ENCODE measurements around the gene DMWD.

DMWD gene

GRCh38 chr19:45782820-45783785 is 9.5 kb downstream of the DMWD start:
- Histone ChIP-seq H3K9me3 (ENCODE audit: control insufficient read depth, low read depth, low read length) (no peaks in the 10 kb centered on the region), H3K27ac (ENCODE audit: low read length) (no peak overlapping the region), H3K36me3 (ENCODE audit: control insufficient read depth, low read depth, low read length) (peaks cover 21% of the 10 kb centered on the region), H3K4me3 (ENCODE audit: low read length) (no peak overlapping the region), H3K4me1 (ENCODE audit: control insufficient read depth, low read depth, low read length) (peaks cover 14% of the 10 kb centered on the region), H3K9ac (ENCODE audit: low read length) (no peak overlapping the region), H3K27me3 (ENCODE audit: control insufficient read depth, insufficient read depth, low read length) (peaks cover 10% of the 10 kb centered on the region)

DNA sequence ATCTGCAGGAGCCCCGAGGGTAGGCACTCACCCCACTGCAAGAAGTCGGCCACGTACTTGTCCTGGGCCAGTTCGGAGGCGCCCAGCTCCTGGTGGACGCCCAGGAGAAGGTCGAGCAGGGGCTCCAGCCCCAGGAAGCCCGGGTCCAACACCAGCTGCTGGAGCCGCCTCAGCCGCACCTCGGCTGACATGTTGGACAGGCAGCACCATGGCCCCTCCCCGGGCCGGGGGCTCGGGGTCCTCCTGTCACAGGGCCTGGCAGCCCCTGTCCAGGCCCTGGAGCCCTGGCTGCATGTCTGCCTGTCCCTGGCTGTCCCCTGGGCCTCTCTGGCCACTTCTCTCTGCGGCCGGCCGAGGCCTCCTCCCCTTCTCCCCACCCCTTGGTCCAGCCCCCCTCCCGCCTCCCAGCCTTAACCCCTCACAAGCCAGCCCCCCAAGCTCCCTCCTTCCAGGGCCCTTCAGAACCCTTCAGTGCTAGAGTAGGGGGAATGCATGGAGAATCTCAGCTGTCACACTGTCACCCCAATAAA is 10.4 kb downstream of the DMWD start, which contains the start of gene DMPK:
DMPK (minus strand) TSS at position 329 of the 530 bp plus-strand sequence; CDS start at position 191, 138 bp downstream.
- Histone ChIP-seq H3K4me1 (ENCODE audit: control insufficient read depth, low read depth, low read length) (peaks cover 14% of the 10 kb centered on the region), H3K27ac (ENCODE audit: low read length) (no peak within 1 kb of the TSS), H3K9me3 (ENCODE audit: control insufficient read depth, low read depth, low read length) (no peaks in the 10 kb centered on the region), H3K4me3 (ENCODE audit: low read length) (no peak within 1 kb of the TSS), H3K9ac (ENCODE audit: low read length) (no peak within 1 kb of the TSS), H3K27me3 (ENCODE audit: control insufficient read depth, insufficient read depth, low read length) (peaks cover 10% of the 10 kb centered on the region), H3K36me3 (ENCODE audit: control insufficient read depth, low read depth, low read length) (peaks cover 20% of the 10 kb centered on the region)

DNA sequence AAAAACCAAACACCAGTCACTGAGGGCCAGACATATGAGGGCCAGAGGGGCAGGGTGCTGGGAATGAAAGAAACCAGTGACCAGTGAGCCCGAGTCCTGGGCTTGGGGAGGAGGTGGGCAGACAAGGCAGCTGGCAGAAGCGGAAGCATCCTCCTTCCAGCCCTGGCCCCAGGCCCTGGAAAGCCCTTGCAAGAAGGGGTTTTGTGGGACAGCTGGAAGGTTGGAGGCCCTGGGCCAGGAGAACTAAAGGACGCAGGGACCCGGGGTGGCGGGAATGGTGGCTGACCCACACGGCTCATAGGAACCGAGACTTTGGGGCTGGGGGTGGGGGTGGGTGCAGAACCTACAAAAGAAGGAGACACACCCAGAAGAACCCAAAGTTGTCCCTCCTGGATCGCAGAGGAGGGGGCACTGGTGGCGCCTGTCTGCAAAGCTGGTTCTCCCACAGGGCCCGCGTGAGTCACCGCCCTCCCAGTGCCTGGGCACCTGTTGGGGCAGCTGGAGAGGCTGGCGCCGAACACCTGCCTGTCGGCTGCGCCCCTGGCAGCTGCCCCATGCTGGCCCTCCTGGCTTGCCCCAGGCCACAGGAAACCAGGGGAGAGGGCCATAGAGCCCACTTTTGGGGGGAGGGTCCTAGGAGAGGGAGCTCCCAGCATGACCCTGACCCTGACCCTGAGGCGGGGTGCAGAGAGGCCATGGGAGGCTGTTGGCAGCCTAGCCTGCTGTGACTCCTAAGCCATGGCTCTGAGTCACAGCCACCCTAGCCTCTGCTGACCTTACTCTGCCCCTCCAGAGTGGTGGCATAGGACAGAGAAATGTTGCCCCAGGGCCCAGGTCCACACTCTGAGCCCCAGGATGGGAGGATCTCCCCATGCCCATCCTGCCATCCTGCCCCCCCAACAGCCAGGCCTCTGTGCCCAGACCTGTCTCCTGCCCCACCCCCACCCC is 11.2 kb downstream of the DMWD start:
- Histone ChIP-seq H3K4me1 (ENCODE audit: control insufficient read depth, low read depth, low read length) (peaks cover 14% of the 10 kb centered on the region), H3K27me3 (ENCODE audit: control insufficient read depth, insufficient read depth, low read length) (peaks cover 10% of the 10 kb centered on the region), H3K9me3 (ENCODE audit: control insufficient read depth, low read depth, low read length) (no peaks in the 10 kb centered on the region), H3K9ac (ENCODE audit: low read length) (no peak overlapping the region), H3K4me3 (ENCODE audit: low read length) (no peak overlapping the region), H3K36me3 (ENCODE audit: control insufficient read depth, low read depth, low read length) (peaks cover 13% of the 10 kb centered on the region), H3K27ac (ENCODE audit: low read length) (no peak overlapping the region)

DNA sequence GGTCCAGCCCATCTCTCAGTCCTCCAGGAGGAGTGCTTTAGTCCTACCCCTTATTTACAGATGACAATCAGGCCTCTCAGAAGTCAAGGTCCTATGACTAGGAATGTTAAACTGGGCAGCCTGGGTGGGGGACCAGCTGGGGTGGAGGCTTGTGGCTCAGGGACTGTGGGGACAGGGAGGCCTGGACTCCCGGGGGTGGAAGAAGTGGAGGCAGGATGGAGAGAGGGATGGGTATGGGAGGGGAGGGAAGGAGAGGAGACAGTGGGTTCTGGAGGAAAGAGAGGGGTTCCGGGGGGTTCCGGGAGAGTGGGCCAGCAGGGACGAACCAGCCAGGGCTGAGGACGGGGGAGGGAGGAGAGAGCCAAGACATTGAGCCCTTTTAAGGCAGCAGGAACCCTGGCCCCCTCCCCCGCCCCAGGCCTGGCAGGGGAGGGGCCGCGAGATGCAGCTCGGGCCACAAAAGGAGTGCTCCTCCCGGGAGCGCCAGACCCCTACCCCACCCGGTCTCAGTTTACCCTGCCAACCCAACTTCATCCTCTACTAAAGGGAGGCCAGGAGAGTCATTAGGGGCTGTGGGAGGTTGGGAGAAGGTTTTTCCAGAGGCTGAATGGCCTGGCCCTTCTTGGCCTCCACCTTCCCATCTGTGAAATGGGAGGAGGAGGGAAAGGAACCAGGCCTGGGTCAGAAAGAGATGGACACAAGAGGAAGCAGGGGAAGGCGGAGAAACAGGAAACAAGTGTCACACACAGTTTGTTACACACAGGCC is 12.0 kb downstream of the DMWD start:
- peaks cover 10% of the 10 kb centered on the region for H3K27me3 ChIP-seq (ENCODE audit: control insufficient read depth, insufficient read depth, low read length)
- no peak overlapping the region for H3K27ac ChIP-seq (ENCODE audit: low read length)
- no peak overlapping the region for H3K9ac ChIP-seq (ENCODE audit: low read length)
- H3K36me3 ChIP-seq (ENCODE audit: control insufficient read depth, low read depth, low read length) = peaks cover 8% of the 10 kb centered on the region
- no peak overlapping the region for H3K4me3 ChIP-seq (ENCODE audit: low read length)
- H3K9me3 ChIP-seq (ENCODE audit: control insufficient read depth, low read depth, low read length) = no peaks in the 10 kb centered on the region
- peaks cover 14% of the 10 kb centered on the region for H3K4me1 ChIP-seq (ENCODE audit: control insufficient read depth, low read depth, low read length)

DNA sequence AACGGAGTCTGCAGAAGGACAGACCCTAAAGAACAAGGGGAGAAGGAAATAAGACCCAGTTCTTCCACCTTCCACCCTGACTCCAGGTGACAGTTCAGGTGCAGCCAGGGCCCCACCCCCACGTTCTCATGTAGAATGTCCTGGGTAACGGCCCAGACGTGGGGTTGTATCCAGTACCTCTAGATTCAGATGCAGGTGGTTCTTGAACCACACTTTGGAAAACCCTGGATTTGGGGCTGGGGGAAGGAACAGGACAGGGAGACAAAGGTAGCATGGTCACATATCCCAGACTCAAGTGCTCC is 12.5 kb downstream of the DMWD start:
- H3K27me3 ChIP-seq (ENCODE audit: control insufficient read depth, insufficient read depth, low read length) = peaks cover 10% of the 10 kb centered on the region
- no peaks in the 10 kb centered on the region for H3K9me3 ChIP-seq (ENCODE audit: control insufficient read depth, low read depth, low read length)
- no peak overlapping the region for H3K9ac ChIP-seq (ENCODE audit: low read length)
- H3K27ac ChIP-seq (ENCODE audit: low read length) = no peak overlapping the region
- H3K36me3 ChIP-seq (ENCODE audit: control insufficient read depth, low read depth, low read length) = peaks cover 5% of the 10 kb centered on the region
- H3K4me1 ChIP-seq (ENCODE audit: control insufficient read depth, low read depth, low read length) = peaks cover 14% of the 10 kb centered on the region
- H3K4me3 ChIP-seq (ENCODE audit: low read length) = peak overlapping the region; percentile 42

DNA sequence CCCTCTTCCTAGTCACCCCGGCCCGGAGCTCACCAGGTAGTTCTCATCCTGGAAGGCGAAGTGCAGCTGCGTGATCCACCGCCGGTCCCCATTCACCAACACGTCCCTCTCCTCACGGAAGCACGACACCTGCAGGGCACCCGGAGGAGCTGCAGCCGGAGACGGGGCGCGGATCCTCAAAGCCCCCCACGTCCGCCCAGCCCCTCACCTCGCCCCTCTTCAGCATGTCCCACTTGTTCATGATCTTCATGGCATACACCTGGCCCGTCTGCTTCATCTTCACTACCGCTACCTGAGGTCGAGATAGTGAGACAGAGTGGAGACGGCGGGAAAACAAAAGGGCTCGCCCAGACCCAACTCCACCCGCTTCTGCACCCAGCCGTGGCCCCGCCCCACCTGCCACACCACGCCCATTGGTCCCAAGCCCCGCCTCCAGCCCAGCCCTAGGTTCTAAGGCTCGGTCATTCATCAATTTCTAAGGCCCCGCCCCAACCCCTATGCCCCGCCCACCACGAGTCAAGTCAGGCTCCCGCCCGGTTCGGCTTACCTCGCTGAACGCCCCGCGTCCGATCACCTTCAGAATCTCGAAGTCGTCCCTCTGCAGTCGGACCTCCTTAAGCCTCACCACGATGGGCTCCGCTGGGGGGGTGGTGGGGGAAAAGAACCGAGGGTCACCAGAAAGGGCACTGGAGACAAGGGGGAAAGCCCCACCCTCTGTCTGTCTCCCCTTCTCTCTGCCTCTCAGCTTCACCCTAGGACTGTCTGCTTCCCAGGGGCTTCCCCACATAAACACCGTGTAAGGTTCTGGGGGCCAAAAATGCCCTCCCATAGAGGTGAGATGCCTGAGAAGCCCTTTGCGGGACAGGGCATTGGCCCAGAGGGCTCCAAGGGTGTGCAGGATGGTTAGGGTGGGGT is 13.2 kb downstream of the DMWD start:
- peaks cover 14% of the 10 kb centered on the region for H3K4me1 ChIP-seq (ENCODE audit: control insufficient read depth, low read depth, low read length)
- peaks cover 10% of the 10 kb centered on the region for H3K27me3 ChIP-seq (ENCODE audit: control insufficient read depth, insufficient read depth, low read length)
- no peak overlapping the region for H3K27ac ChIP-seq (ENCODE audit: low read length)
- no peaks in the 10 kb centered on the region for H3K9me3 ChIP-seq (ENCODE audit: control insufficient read depth, low read depth, low read length)
- no peak overlapping the region for H3K9ac ChIP-seq (ENCODE audit: low read length)
- peaks cover 5% of the 10 kb centered on the region for H3K36me3 ChIP-seq (ENCODE audit: control insufficient read depth, low read depth, low read length)
- peak overlapping the region; percentile 42 for H3K4me3 ChIP-seq (ENCODE audit: low read length)

GRCh38 chr19:45778010-45778661 is 14.5 kb downstream of the DMWD start:
- Histone ChIP-seq H3K9ac (ENCODE audit: low read length) (no peak overlapping the region), H3K4me1 (ENCODE audit: control insufficient read depth, low read depth, low read length) (peaks cover 14% of the 10 kb centered on the region), H3K4me3 (ENCODE audit: low read length) (no peak overlapping the region), H3K36me3 (ENCODE audit: control insufficient read depth, low read depth, low read length) (peaks cover 9% of the 10 kb centered on the region), H3K27me3 (ENCODE audit: control insufficient read depth, insufficient read depth, low read length) (peaks cover 10% of the 10 kb centered on the region), H3K27ac (ENCODE audit: low read length) (no peak overlapping the region), H3K9me3 (ENCODE audit: control insufficient read depth, low read depth, low read length) (no peaks in the 10 kb centered on the region)

GRCh38 chr19:45777395-45777961 is 15.2 kb downstream of the DMWD start:
- no peak overlapping the region for H3K4me3 ChIP-seq (ENCODE audit: low read length)
- H3K36me3 ChIP-seq (ENCODE audit: control insufficient read depth, low read depth, low read length) = peaks cover 10% of the 10 kb centered on the region
- no peak overlapping the region for H3K9ac ChIP-seq (ENCODE audit: low read length)
- peaks cover 14% of the 10 kb centered on the region for H3K4me1 ChIP-seq (ENCODE audit: control insufficient read depth, low read depth, low read length)
- H3K27me3 ChIP-seq (ENCODE audit: control insufficient read depth, insufficient read depth, low read length) = peaks cover 10% of the 10 kb centered on the region
- no peak overlapping the region for H3K27ac ChIP-seq (ENCODE audit: low read length)
- no peaks in the 10 kb centered on the region for H3K9me3 ChIP-seq (ENCODE audit: control insufficient read depth, low read depth, low read length)

DNA sequence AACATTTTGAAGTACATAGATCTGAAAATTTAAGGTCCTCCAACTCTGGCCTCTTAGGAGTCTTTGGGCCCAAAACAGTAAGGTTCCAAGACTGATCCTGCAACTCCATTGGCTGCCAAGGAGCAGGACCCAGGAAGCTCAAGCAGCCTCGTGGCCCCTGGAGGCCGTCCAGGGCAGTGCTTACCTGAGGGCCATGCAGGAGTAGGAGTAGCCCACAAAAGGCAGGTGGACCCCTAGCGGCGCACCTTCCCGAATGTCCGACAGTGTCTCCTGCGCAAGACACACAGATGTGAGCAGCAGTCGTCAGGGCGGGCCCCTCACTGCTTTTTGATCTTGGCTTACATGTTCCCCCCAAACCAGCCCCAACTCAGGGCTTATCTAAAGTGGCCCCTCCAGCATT is 17.9 kb downstream of the DMWD start:
- Histone ChIP-seq H3K4me1 (ENCODE audit: control insufficient read depth, low read depth, low read length) (peaks cover 11% of the 10 kb centered on the region), H3K27me3 (ENCODE audit: control insufficient read depth, insufficient read depth, low read length) (peaks cover 1% of the 10 kb centered on the region), H3K27ac (ENCODE audit: low read length) (no peak overlapping the region), H3K9ac (ENCODE audit: low read length) (no peak overlapping the region), H3K36me3 (ENCODE audit: control insufficient read depth, low read depth, low read length) (peaks cover 10% of the 10 kb centered on the region), H3K4me3 (ENCODE audit: low read length) (no peak overlapping the region), H3K9me3 (ENCODE audit: control insufficient read depth, low read depth, low read length) (no peaks in the 10 kb centered on the region)
